SK-N-SH (cell line): ENCODE results near the gene SPIN1. TPM values are rescaled to one million over a fixed set of nuclear protein-coding genes. Genes with fewer than 3 reads are reported as not detected.

ENCODE experiments used
- CTCF ChIA-PET: fragments of 300-600, 350-600 bp; formaldehyde crosslinking; extraction: SDS; loops from one replicate; lab custom pipeline; 2021; lab: Yijun Ruan, JAX
- POLR2A ChIA-PET: fragments of 350-600 bp; sonication (Branson Sonifier 250); formaldehyde crosslinking; extraction: SDS; loops from one replicate; lab custom pipeline; 2020; ENCODE audit warnings: antibody characterized with exemption, inconsistent platforms; lab: Yijun Ruan, JAX
- DNase-seq: peaks from one replicate; pipeline ENCODE4 v3.0.0; 2012
- H2AFZ ChIP-seq: fragments of 200-600 bp; sonication (generic); 2 replicates; pipeline ENCODE4 v1.8.1; 2016; ENCODE audit warnings: antibody characterized with exemption, mild to moderate bottlenecking, low read depth
- H3F3A ChIP-seq: fragments of 200-600 bp; sonication (generic); replicated peaks from 2 replicates; pipeline ENCODE3; 2016; ENCODE audit warnings: antibody characterized with exemption, mild to moderate bottlenecking; ENCODE audit not compliant: insufficient read depth
- H3K27ac ChIP-seq, 2 experiments: fragments of 200-500 bp in 1 of 2; fragments of 200-600 bp in 1 of 2; sonication (Bioruptor generic) in 1 of 2; sonication (generic), shearing (Covaris generic) in 1 of 2; 2 replicates each; pipeline versions ENCODE4 v1.5.1 to v1.6.1; 2014 to 2016; ENCODE audit warnings: low read depth in 2 of 2, inconsistent platforms in 1 of 2, low read length in 1 of 2, mild to moderate bottlenecking in 1 of 2, mixed read lengths in 1 of 2
- H3K27me3 ChIP-seq: fragments of 200-600 bp; sonication (generic), shearing (Covaris generic); 2 replicates; pipeline ENCODE4 v1.6.1; 2016; ENCODE audit warnings: mixed run types; ENCODE audit not compliant: insufficient read depth
- H3K36me3 ChIP-seq, 2 experiments: fragments of 200-500 bp in 1 of 2; fragments of 200-600 bp in 1 of 2; sonication (Bioruptor generic) in 1 of 2; sonication (generic) in 1 of 2; replicated peaks in 1 of 2; 2 replicates each; pipeline versions ENCODE3 to v1.5.1; 2014 to 2016; ENCODE audit warnings: low read length in 1 of 2, mild to moderate bottlenecking in 1 of 2; ENCODE audit not compliant: insufficient read depth in 2 of 2, control insufficient read depth in 1 of 2
- H3K4me1 ChIP-seq, 2 experiments: fragments of 200-500 bp in 1 of 2; fragments of 200-600 bp in 1 of 2; sonication (Bioruptor generic) in 1 of 2; sonication (generic), shearing (Covaris generic) in 1 of 2; 2 replicates each; pipeline versions ENCODE4 v1.5.1 to v1.6.1; 2014 to 2016; ENCODE audit warnings: low read depth in 1 of 2, low read length in 1 of 2, mixed run types in 1 of 2; ENCODE audit not compliant: insufficient read depth in 2 of 2, control insufficient read depth in 1 of 2
- H3K4me2 ChIP-seq: fragments of 200-600 bp; sonication (generic), shearing (Covaris generic); 2 replicates; pipeline ENCODE4 v1.6.1; 2017; ENCODE audit warnings: mixed run types
- H3K4me3 ChIP-seq, 2 experiments: fragments of 200-500 bp in 1 of 2; fragments of 200-600 bp in 1 of 2; sonication (Bioruptor generic) in 1 of 2; sonication (generic), shearing (Covaris generic) in 1 of 2; 2 replicates each; pipeline versions ENCODE4 v1.5.1 to v1.8.1; 2014 to 2016; ENCODE audit warnings: low read depth in 2 of 2, inconsistent platforms in 1 of 2, low read length in 1 of 2, mild to moderate bottlenecking in 1 of 2, mixed read lengths in 1 of 2, moderate library complexity in 1 of 2
- H3K79me2 ChIP-seq: fragments of 200-600 bp; sonication (generic); 2 replicates; pipeline ENCODE4 v1.8.1; 2017; ENCODE audit warnings: mild to moderate bottlenecking; ENCODE audit not compliant: insufficient read depth
- H3K9ac ChIP-seq: fragments of 200-600 bp; sonication (generic); 2 replicates; pipeline ENCODE4 v1.6.1; 2017; ENCODE audit warnings: mixed run types
- H3K9me2 ChIP-seq: fragments of 200-600 bp; sonication (generic); 2 replicates; pipeline ENCODE4 v1.6.1; 2017; ENCODE audit warnings: mixed run types
- H3K9me3 ChIP-seq: fragments of 200-600 bp; sonication (generic); 2 replicates; pipeline ENCODE4 v1.6.1; 2017; ENCODE audit warnings: mixed run types, mild to moderate bottlenecking, moderate library complexity
- H4K20me1 ChIP-seq: fragments of 200-600 bp; sonication (generic); 2 replicates; pipeline ENCODE4 v1.6.1; 2017; ENCODE audit warnings: mild to moderate bottlenecking, mixed run types; ENCODE audit not compliant: insufficient read depth
- CHD2 ChIP-seq: fragments of 150-350 bp; IDR thresholded peaks from 2 replicates; pipeline ENCODE4 v1.6.1; 2018; ENCODE audit warnings: low read length; ENCODE audit not compliant: partially characterized antibody
- FOSL2 ChIP-seq: IDR thresholded peaks from 2 replicates; pipeline ENCODE4 v1.4.0; 2012; ENCODE audit warnings: low read depth, mild to moderate bottlenecking, moderate library complexity, borderline replicate concordance
- FOXJ3 ChIP-seq: sonication (generic); formaldehyde crosslinking; IDR thresholded peaks from 2 replicates; pipeline ENCODE4 v1.5.1; 2020; ENCODE audit warnings: mild to moderate bottlenecking, missing genetic modification reagents
- GABPA ChIP-seq: IDR thresholded peaks from 2 replicates; pipeline ENCODE4 v1.4.0; 2012; ENCODE audit warnings: low read depth, mild to moderate bottlenecking
- MAX ChIP-seq: IDR thresholded peaks from 2 replicates; pipeline ENCODE4 v1.4.0; 2012; ENCODE audit warnings: low read depth
- MEF2A ChIP-seq: IDR thresholded peaks from 2 replicates; pipeline ENCODE4 v1.4.0; 2012; ENCODE audit warnings: low read depth, borderline replicate concordance
- MXI1 ChIP-seq: IDR thresholded peaks from 2 replicates; pipeline ENCODE4 v1.6.1; 2012; ENCODE audit warnings: mild to moderate bottlenecking, low read depth, low read length, improper control_type of control experiment
- NFIC ChIP-seq: IDR thresholded peaks from 2 replicates; pipeline ENCODE4 v1.4.0; 2012; ENCODE audit warnings: borderline replicate concordance
- NRF1 ChIP-seq: IDR thresholded peaks from 2 replicates; pipeline ENCODE4 v1.6.1; 2012; ENCODE audit warnings: low read depth, mild to moderate bottlenecking, low read length
- RAD21 ChIP-seq: IDR thresholded peaks from 2 replicates; pipeline ENCODE4 v1.6.1; 2012; ENCODE audit warnings: mild to moderate bottlenecking, low read length
- RCOR1 ChIP-seq: fragments of 150-350 bp; IDR thresholded peaks from 2 replicates; pipeline ENCODE4 v1.6.1; 2017; ENCODE audit warnings: antibody characterized with exemption, low read length
- REST ChIP-seq: IDR thresholded peaks from 2 replicates; pipeline ENCODE4 v1.6.1; 2012; ENCODE audit warnings: mild to moderate bottlenecking, low read depth, low read length, moderate library complexity
- RXRA ChIP-seq: IDR thresholded peaks from 2 replicates; pipeline ENCODE4 v1.4.0; 2012; ENCODE audit warnings: low read depth, mild to moderate bottlenecking, borderline replicate concordance
- SIN3A ChIP-seq: IDR thresholded peaks from 2 replicates; pipeline ENCODE4 v1.6.1; 2012; ENCODE audit warnings: low read depth, mild to moderate bottlenecking, low read length, moderate library complexity, borderline replicate concordance
- SMC3 ChIP-seq: IDR thresholded peaks from 2 replicates; pipeline ENCODE4 v1.6.1; 2012; ENCODE audit warnings: low read depth, low read length, improper control_type of control experiment
- TAF1 ChIP-seq: IDR thresholded peaks from 2 replicates; pipeline ENCODE4 v1.6.1; 2012; ENCODE audit warnings: low read depth, mild to moderate bottlenecking, low read length, moderate library complexity, borderline replicate concordance
- TCF12 ChIP-seq: IDR thresholded peaks from 2 replicates; pipeline ENCODE4 v1.4.0; 2012
- USF1 ChIP-seq: IDR thresholded peaks from 2 replicates; pipeline ENCODE4 v1.4.0; 2012; ENCODE audit warnings: low read depth, borderline replicate concordance
- WGBS: methylation state at CpG from one replicate; pipeline ENCODE4 v1.1.6; 2017; ENCODE audit warnings: low lambda C conversion rate; 5-methylcytosine and 5-hydroxymethylcytosine counted together
- polyA plus RNA-seq, 3 experiments: library from polyadenylated mRNA; depleted of rRNA; stranded (reverse); fragments of >200 nt; gene quantifications; 2 replicates each; pipeline ENCODE4 v1.2.3, GENCODE V29; 2012

SPIN1 gene
- polyA plus RNA-seq, 1 of the 3 experiments (the other 2 are of a cell fraction) = 35.8 TPM

DNA sequence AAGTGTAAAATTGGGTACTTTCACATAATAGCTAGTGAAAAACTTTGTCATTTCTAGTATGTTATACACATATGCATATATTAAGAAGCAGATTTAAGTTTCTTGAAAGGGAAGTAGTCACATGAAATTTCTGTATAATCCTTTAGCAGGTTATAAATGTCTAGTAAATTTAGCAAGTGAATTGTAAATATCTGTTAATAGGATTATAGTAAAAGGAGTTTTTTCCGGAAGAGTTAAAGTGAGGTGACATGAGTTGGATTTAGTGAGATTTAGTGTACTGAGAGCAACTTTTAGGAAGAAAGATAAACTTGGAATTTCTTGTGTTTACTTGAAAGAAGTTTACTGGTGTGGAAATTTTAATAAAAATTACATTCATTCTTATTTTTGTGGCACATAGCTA lies 38.4 kb downstream of the SPIN1 start:
- no peak overlapping the region for H3K4me2 ChIP-seq
- no peak for TF ChIP-seq FOXJ3 (CRISPR knock-in tag)
- no peak for TF ChIP-seq TAF1
- no peak for TF ChIP-seq CHD2
- no peak for TF ChIP-seq NFIC
- TF ChIP-seq USF1 = no peak
- TF ChIP-seq MAX = no peak
- TF ChIP-seq SMC3 = no peak
- TF ChIP-seq REST = no peak
- no peak for TF ChIP-seq MXI1
- TF ChIP-seq SIN3A = no peak
- TF ChIP-seq FOSL2 = no peak
- no peak overlapping the region for H3K27ac ChIP-seq
- H3K27me3 ChIP-seq = no peaks in the 10 kb centered on the region
- H3F3A ChIP-seq = no peaks in the 10 kb centered on the region
- H2AFZ ChIP-seq = no peak overlapping the region
- H3K9me3 ChIP-seq = no peaks in the 10 kb centered on the region
- H3K36me3 ChIP-seq = peaks cover 12 to 63% of the 10 kb centered on the region in 2 experiments
- no peaks in the 10 kb centered on the region for H3K9me2 ChIP-seq
- peaks cover 39% of the 10 kb centered on the region for H4K20me1 ChIP-seq
- peaks cover 99% of the 10 kb centered on the region for H3K79me2 ChIP-seq
- POLR2A ChIA-PET = no interaction called here
- no peak overlapping the region for H3K4me3 ChIP-seq
- peaks cover 0 to 6% of the 10 kb centered on the region in 2 experiments; a peak in 2 of 4 replicates for H3K4me1 ChIP-seq
- no peak overlapping the region for H3K9ac ChIP-seq
- CTCF ChIA-PET = interaction anchor here (1.6 kb wide), 1 partner anchor 23 kb away, joined by 7 read pairs; no protein-coding TSS in a partner anchor
- no peak for DNase-seq
- WGBS = 94% methylated on average over 1 of the region's 1 CpG

- peaks cover 33% of the 10 kb centered on the region for H4K20me1 ChIP-seq
- H2AFZ ChIP-seq = no peak overlapping the region
- WGBS = 87% methylated on average over 3 of the region's 3 CpGs
- no peak overlapping the region for H3K27ac ChIP-seq
- H3K79me2 ChIP-seq = peaks cover 86% of the 10 kb centered on the region
- H3K27me3 ChIP-seq = no peaks in the 10 kb centered on the region
- H3K4me2 ChIP-seq = no peak overlapping the region
- POLR2A ChIA-PET = no interaction called here
- peaks cover 14 to 56% of the 10 kb centered on the region in 2 experiments for H3K36me3 ChIP-seq
- CTCF ChIA-PET = no interaction called here
- H3K9ac ChIP-seq = no peak overlapping the region
- peaks cover 16% of the 10 kb centered on the region for H3F3A ChIP-seq
- peaks cover 0 to 6% of the 10 kb centered on the region in 2 experiments; a peak in 2 of 4 replicates for H3K4me1 ChIP-seq
- H3K4me3 ChIP-seq = no peak overlapping the region
- no peaks in the 10 kb centered on the region for H3K9me2 ChIP-seq
- no peaks in the 10 kb centered on the region for H3K9me3 ChIP-seq
- DNase-seq = no peak
- TF ChIP-seq TCF12 = no peak
- TF ChIP-seq GABPA = no peak
- TF ChIP-seq MEF2A = no peak
- TF ChIP-seq REST = no peak
- TF ChIP-seq MAX = no peak
- no peak for TF ChIP-seq RAD21
- TF ChIP-seq RXRA = no peak
- TF ChIP-seq RCOR1 = no peak
- TF ChIP-seq NRF1 = no peak
Observed at GRCh38 chr9:88429595-88430430, 41.6 kb downstream of the SPIN1 start.
